ENCODE data around the gene ZMYND11.

The ZMYND11 gene

GRCh38 chr10:266974-267425 is 131.7 kb downstream of the ZMYND11 start:
- H3K4me3 ChIP-seq (replicated peaks; ENCODE audit: low read depth, low read length) = no peak overlapping the region
- peaks cover 1% of the 10 kb centered on the region; the same call in 1 of the 2 replicates for H3K27me3 ChIP-seq (replicated peaks; ENCODE audit: control insufficient read depth, insufficient read depth, low read length)
- no peak for TF ChIP-seq CTCF (IDR thresholded peaks at IDR 0.05; ENCODE audit: insufficient read depth, low read length, poor library complexity, severe bottlenecking)
- no peaks in the 10 kb centered on the region for H3K36me3 ChIP-seq (ENCODE audit: control insufficient read depth, insufficient read depth, low read length)
- DNase-seq (ENCODE audit: extremely low read depth, insufficient read length) = no peak

- no peak for DNase-seq (ENCODE audit: extremely low read depth, insufficient read length)
- Histone ChIP-seq H3K36me3 (ENCODE audit: control insufficient read depth, insufficient read depth, low read length) (no peaks in the 10 kb centered on the region), H3K27me3 (replicated peaks; ENCODE audit: control insufficient read depth, insufficient read depth, low read length) (peaks cover 1% of the 10 kb centered on the region; the same call in 1 of the 2 replicates), H3K4me3 (replicated peaks; ENCODE audit: low read depth, low read length) (no peak overlapping the region)
- no peak for TF ChIP-seq CTCF (IDR thresholded peaks at IDR 0.05; ENCODE audit: insufficient read depth, low read length, poor library complexity, severe bottlenecking)
These were observed 132.4 kb downstream of the ZMYND11 start for GRCh38 chr10:267705-268104.

- TF ChIP-seq CTCF (IDR thresholded peaks at IDR 0.05; ENCODE audit: insufficient read depth, low read length, poor library complexity, severe bottlenecking) = no peak
- no peak for DNase-seq (ENCODE audit: extremely low read depth, insufficient read length)
- Histone ChIP-seq H3K4me3 (replicated peaks; ENCODE audit: low read depth, low read length) (no peak overlapping the region), H3K27me3 (replicated peaks; ENCODE audit: control insufficient read depth, insufficient read depth, low read length) (peaks cover 1% of the 10 kb centered on the region; the same call in 1 of the 2 replicates), H3K36me3 (ENCODE audit: control insufficient read depth, insufficient read depth, low read length) (no peaks in the 10 kb centered on the region)
These were observed 134.3 kb downstream of the ZMYND11 start for GRCh38 chr10:269440-270074.

- no peak overlapping the region for H3K4me3 ChIP-seq (replicated peaks; ENCODE audit: low read depth, low read length)
- TF ChIP-seq CTCF (IDR thresholded peaks at IDR 0.05; ENCODE audit: insufficient read depth, low read length, poor library complexity, severe bottlenecking) = no peak
- no peaks in the 10 kb centered on the region for H3K36me3 ChIP-seq (ENCODE audit: control insufficient read depth, insufficient read depth, low read length)
- peaks cover 1% of the 10 kb centered on the region; the same call in 1 of the 2 replicates for H3K27me3 ChIP-seq (replicated peaks; ENCODE audit: control insufficient read depth, insufficient read depth, low read length)
- no peak for DNase-seq (ENCODE audit: extremely low read depth, insufficient read length)
These were observed 135.9 kb downstream of the ZMYND11 start for GRCh38 chr10:271201-271600.

- TF ChIP-seq CTCF (IDR thresholded peaks at IDR 0.05; ENCODE audit: insufficient read depth, low read length, poor library complexity, severe bottlenecking) = no peak
- DNase-seq (ENCODE audit: extremely low read depth, insufficient read length) = no peak
- peaks cover 1% of the 10 kb centered on the region; the same call in 1 of the 2 replicates for H3K27me3 ChIP-seq (replicated peaks; ENCODE audit: control insufficient read depth, insufficient read depth, low read length)
- no peak overlapping the region for H3K4me3 ChIP-seq (replicated peaks; ENCODE audit: low read depth, low read length)
- no peaks in the 10 kb centered on the region for H3K36me3 ChIP-seq (ENCODE audit: control insufficient read depth, insufficient read depth, low read length)
These were observed 136.5 kb downstream of the ZMYND11 start for GRCh38 chr10:271722-272121.

Data from GM06990 (cell line).